ENCODE measurements around the gene RBM34.

- TF ChIP-seq CTCF (IDR thresholded peaks at IDR 0.05; ENCODE audit: low read depth, low read length, poor library complexity, severe bottlenecking), result no peak
- TF ChIP-seq EZH2phosphoT487 (IDR thresholded peaks at IDR 0.05; ENCODE audit: borderline replicate concordance, low read length), result no peak
Observed at GRCh38 chr1:235190431-235190830, 29.4 kb upstream of the RBM34 start.

Measured in DOHH2 (cell line).